Testis (tissue), 2 donors: ENCODE measurements around the gene PEX26.

Experiments used
- CTCF ChIP-seq, 3 experiments: fragments of 450-650 bp in 2 of 3; fragments of 200-600 bp in 1 of 3; sonication (generic) in 1 of 3; IDR thresholded peaks; one replicate each; pipeline ENCODE4 v1.5.1; 2016 to 2019; ENCODE audit warnings: antibody characterized with exemption in 3 of 3, mild to moderate bottlenecking in 2 of 3, moderate library complexity in 1 of 3
- POLR2A ChIP-seq: fragments of 450-650 bp; IDR thresholded peaks from one replicate; pipeline ENCODE4 v1.6.1; 2017; ENCODE audit warnings: antibody characterized with exemption, mild to moderate bottlenecking, moderate library complexity

GRCh38 chr22:18110954-18111758, 33.4 kb downstream of the PEX26 start:
- TF ChIP-seq POLR2A (no peak), CTCF (IDR thresholded peaks at IDR 0.05) (no peak)
